Measurements from ENCODE around the gene SAPCD2. TPM values are rescaled to one million over a fixed set of nuclear protein-coding genes. Genes with fewer than 3 reads are reported as not detected.
A peak's percentile ranks its signal among the peaks of the same experiment; 100 is the strongest.

The SAPCD2 gene
- total RNA-seq, 1 experiment from 2014 or later = 30.6 TPM

DNA sequence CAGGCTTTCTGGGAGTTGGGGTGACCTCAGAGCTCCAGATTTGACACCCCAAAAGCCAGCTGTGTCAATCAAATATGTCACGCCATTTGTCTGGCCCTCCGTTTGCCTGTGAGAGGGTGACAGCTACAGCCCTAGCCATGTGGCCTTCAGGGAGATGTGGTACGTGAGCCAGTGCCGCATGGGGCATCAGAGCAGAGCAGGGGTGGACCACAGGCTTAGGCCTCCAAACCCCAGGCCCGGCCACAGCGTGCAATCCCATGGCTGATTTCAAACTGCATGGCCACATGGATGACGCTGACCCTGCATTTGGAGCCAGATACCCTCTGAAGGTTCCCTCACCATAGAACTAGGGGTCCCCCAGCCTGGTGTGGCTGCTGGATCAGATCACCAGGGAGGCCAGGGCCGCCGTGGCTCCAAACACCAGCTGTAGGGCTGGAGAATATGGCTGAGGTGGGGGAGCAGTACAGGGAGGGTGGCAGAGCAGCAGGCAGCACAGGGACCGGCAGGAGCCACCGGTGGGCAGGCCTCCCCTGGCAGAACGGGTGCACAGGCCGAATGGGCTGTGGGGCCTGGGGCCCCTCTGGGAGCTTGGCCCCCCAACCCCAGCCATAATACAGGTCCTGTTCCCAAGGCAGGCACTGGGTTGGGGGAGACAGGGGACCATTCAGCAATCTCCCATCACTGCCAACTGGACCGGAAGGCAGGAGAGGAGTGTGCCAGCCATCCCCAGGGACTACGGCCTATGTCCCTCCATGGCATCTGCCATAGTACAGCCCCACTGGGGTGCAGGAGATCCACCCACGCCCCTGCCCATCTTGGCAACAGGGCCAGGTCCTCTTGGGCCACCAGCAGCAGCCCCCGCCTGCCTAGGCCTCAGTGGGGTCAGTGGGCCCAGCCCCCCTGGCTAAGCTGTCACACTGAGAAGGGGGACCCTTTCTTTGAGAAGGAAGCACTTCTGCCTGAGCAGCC lies 1.5 kb downstream of the SAPCD2 start:
- Histone ChIP-seq H3K4me3 (ENCODE audit: low read depth, low read length, poor library complexity, severe bottlenecking) (peak overlapping the region; percentile 61), H3K27ac (ENCODE audit: low read depth, low read length, poor library complexity, severe bottlenecking) (no peak overlapping the region), H3K9me3 (ENCODE audit: low read depth, low read length, poor library complexity, severe bottlenecking) (no peaks in the 10 kb centered on the region), H3K27me3 (replicated peaks; ENCODE audit: insufficient read depth, low read depth, low read length, poor library complexity) (no peaks in the 10 kb centered on the region), H3K36me3 (ENCODE audit: insufficient read depth, low read length, poor library complexity, severe bottlenecking) (peaks cover 7% of the 10 kb centered on the region), H3K4me1 (ENCODE audit: insufficient read depth, low read length, poor library complexity, severe bottlenecking) (peaks cover 15% of the 10 kb centered on the region)
- intact Hi-C loops (cut with micrococcal nuclease; ENCODE audit: unreplicated experiment) = no loop called here
- no TSS peak for BruUV-seq (replicated peaks)
- POLR2A ChIA-PET (ENCODE audit: low non-redundant PET) = no interaction called here
- CTCF ChIA-PET = interaction anchor here (0.6 to 2.0 kb wide), 8 partner anchors 16 to 368 kb away, joined by 3 to 11 read pairs (median 5); partner anchors contain the start of gene MAN1B1
- DNase-seq (ENCODE audit: low spot score) = no peak
- no peak for TF ChIP-seq EZH2 (IDR thresholded peaks at IDR 0.05; ENCODE audit: borderline replicate concordance, low read depth, low read length, poor library complexity, severe bottlenecking)
- TF ChIP-seq, protein P1, sequence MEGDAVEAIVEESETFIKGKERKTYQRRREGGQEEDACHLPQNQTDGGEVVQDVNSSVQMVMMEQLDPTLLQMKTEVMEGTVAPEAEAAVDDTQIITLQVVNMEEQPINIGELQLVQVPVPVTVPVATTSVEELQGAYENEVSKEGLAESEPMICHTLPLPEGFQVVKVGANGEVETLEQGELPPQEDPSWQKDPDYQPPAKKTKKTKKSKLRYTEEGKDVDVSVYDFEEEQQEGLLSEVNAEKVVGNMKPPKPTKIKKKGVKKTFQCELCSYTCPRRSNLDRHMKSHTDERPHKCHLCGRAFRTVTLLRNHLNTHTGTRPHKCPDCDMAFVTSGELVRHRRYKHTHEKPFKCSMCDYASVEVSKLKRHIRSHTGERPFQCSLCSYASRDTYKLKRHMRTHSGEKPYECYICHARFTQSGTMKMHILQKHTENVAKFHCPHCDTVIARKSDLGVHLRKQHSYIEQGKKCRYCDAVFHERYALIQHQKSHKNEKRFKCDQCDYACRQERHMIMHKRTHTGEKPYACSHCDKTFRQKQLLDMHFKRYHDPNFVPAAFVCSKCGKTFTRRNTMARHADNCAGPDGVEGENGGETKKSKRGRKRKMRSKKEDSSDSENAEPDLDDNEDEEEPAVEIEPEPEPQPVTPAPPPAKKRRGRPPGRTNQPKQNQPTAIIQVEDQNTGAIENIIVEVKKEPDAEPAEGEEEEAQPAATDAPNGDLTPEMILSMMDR (conservative IDR thresholded peaks at IDR 0.05; ENCODE audit: low read depth, low read length) = no peak

DNA sequence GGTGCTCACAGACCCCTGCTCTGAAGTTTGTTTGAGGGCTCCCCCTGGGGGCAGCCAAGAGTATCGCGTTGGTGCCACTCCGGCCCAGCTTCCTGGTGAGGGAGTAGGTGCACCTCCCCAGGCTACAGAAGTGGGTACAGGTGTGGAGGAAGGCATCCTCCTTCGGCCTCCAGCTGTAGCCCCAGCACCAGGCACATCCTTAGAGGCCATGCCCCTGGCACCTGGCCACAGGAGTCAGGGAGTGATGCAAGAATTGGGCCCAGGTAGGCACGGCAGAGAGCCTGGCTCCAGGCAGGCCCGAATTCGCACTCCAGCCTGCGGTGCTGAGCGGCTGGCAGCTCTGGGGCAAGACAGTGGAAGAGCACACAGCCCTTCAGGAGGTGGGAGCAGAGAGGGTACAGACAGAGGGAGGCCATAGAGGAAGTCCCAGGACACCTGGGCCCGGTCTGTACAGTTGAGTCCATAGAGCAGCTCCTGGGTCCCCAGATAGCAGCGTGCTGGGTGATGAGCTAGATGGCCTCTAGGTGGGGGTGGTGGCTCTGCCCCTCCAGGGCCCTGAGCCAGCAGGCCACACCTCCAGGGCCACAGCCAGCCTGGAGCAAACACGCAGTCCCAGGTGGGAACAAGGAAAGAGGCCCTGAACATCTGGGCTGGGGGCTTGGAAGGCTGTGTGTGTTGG lies 2.4 kb downstream of the SAPCD2 start:
- intact Hi-C loops (cut with micrococcal nuclease; ENCODE audit: unreplicated experiment) = no loop called here
- POLR2A ChIA-PET (ENCODE audit: low non-redundant PET) = no interaction called here

More for the DNA sequence above, 2.4 kb downstream of the SAPCD2 start:
- DNase-seq (ENCODE audit: low spot score) = peak; percentile 88
- no peaks in the 10 kb centered on the region for H3K9me3 ChIP-seq (ENCODE audit: low read depth, low read length, poor library complexity, severe bottlenecking)
- TF ChIP-seq, protein P1 (conservative IDR thresholded peaks at IDR 0.05; ENCODE audit: low read depth, low read length) = peak; percentile 77
- TF ChIP-seq EZH2 (IDR thresholded peaks at IDR 0.05; ENCODE audit: borderline replicate concordance, low read depth, low read length, poor library complexity, severe bottlenecking) = no peak
- H3K36me3 ChIP-seq (ENCODE audit: insufficient read depth, low read length, poor library complexity, severe bottlenecking) = peaks cover 7% of the 10 kb centered on the region
- peaks cover 15% of the 10 kb centered on the region for H3K4me1 ChIP-seq (ENCODE audit: insufficient read depth, low read length, poor library complexity, severe bottlenecking)
- no TSS peak for BruUV-seq (replicated peaks)
- H3K27ac ChIP-seq (ENCODE audit: low read depth, low read length, poor library complexity, severe bottlenecking) = no peak overlapping the region
- no peaks in the 10 kb centered on the region for H3K27me3 ChIP-seq (replicated peaks; ENCODE audit: insufficient read depth, low read depth, low read length, poor library complexity)
- CTCF ChIA-PET = interaction anchor here (0.6 to 2.0 kb wide), 14 partner anchors 9 to 289 kb away, joined by 3 to 11 read pairs (median 5); partner anchors contain the start of genes FUT7, MAN1B1, NPDC1 and UAP1L1
- peak overlapping the region; percentile 61 for H3K4me3 ChIP-seq (ENCODE audit: low read depth, low read length, poor library complexity, severe bottlenecking)
